HG03064 (cell line): ENCODE results near the gene ALDH1A2.

Experiments used
- ATAC-seq: cut with Tn5 transposase; IDR thresholded peaks from one replicate; pipeline ENCODE4 v1.9.1; 2021; ENCODE audit warnings: low read depth; ENCODE audit not compliant: unreplicated experiment

ALDH1A2 gene

DNA sequence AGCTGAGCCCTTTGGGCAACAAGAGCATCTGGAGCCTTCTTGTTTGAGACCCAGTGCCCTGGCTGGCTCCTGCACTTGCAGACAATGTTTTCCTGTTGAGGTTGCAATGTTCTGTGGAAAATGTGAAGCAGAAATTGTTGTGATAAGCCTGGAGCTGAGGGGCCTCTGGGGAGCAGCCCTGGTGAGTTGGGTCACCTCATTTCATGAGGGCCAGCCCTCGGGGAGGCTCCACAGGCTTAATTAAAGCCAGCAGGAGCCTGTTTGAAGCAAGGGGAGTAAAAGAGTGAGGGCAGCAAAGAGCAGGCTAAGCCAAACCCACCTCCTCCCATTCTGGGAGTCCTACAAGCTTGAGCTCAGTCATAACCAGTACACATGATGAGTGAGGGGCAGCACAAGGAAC, 154.3 kb downstream of the ALDH1A2 start:
- ATAC-seq: no peak

DNA sequence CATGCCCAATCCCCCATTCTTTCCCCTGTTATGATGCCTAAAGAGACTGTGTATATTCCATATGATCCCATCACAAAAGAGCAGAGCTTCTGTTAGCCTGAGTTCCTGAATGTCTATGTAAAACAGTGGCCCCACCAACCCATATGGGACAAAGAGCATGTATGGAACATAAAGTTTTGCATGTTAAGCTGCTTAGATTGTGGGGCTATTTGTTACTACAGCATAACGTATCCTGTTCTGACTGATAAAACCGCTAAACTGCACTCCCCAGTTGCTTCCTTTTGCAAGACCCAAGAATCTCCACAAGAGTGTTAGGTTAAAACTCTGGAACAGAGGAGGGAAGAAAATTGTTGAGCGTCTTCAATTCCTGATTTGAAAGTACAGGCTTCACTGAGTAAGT, 154.8 kb downstream of the ALDH1A2 start:
- ATAC-seq: no peak

DNA sequence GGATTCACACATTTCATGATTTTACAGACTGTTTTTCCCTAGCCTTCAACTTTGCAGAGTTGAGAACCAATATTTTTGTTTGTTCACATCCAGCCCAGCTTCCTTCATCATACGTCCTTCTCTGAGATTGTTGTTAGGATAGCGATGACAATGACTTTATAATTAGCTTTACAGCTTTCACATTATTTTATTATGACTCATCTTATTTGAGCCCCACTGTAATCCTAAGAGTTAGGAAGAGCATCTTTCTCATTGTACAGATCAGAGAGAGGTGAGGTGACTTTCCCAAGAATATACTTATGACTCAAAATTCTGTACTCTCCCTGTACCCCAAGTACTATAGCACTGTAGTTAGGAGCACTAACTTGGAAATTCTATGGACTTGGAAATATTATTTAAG, 156.1 kb downstream of the ALDH1A2 start:
- no peak for ATAC-seq

- no peak for ATAC-seq
These were observed 161.9 kb downstream of the ALDH1A2 start for GRCh38 chr15:57903626-57904025.
